HG03064 (cell line): ENCODE measurements around the gene CNTLN.
"Not testable (repeated sequence)": the region's sequence is repeated elsewhere in the genome, so short reads cannot be mapped to it uniquely, and the experiment has no call there.

Experiments used
- ATAC-seq: cut with Tn5 transposase; IDR thresholded peaks from one replicate; pipeline ENCODE4 v1.9.1; 2021; ENCODE audit warnings: low read depth; ENCODE audit not compliant: unreplicated experiment

CNTLN gene

DNA sequence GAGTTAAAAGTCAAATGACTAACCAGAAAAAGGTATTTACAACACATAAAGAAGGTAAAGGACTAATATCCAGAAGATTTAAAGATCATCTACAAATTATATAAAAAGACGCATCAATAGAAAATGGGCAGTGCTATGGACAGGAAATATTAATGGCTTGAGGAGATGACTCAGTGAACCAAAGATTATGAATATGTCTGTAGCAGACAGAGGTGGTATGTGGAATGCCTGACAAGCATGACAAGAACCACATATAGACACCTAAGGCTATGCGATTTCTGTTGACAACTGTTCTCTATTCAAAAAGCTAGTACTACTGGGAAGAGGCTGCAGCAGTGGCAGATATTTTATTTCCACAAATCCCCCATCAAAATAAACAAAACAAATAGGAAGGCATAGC is 267.0 kb downstream of the CNTLN start:
- no peak for ATAC-seq

DNA sequence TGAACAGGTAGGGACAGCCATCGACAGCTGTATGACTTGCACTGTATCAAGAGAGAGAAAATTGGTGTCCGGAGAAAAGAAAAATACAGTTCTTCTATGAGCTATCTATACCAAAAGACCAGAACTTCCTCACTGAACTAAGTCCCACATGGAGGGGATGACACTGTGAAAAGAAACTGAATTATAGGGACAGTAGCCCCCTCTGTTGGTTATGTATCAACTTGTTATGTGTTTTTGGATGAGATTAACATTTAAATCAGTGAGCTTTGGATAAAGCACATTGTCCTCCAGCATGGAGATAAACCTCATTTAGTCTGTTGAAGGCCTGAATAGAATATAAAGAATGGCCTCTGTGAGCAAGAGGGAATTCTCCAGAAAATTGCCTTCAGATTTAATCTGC is 267.5 kb downstream of the CNTLN start:
- no peak for ATAC-seq

DNA sequence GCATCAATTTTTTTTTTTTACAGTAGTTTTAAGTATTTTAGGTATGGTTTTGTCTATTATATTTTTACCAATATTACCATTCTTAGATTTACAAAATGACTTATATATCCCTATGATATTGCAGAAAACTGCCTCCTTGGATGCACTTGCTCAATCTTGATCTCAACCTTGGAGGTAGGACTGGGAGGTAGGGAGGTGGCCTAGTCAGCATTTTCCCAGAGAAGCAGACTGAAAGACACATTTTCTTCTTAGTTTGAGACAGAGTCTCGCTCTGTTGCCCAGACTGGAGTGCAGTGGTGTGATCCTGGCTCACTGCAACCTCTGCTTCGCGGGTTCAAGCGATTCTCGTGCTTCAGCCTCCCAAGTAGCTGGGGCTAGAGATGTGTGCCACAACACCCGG is 268.7 kb downstream of the CNTLN start:
- no peak for ATAC-seq

DNA sequence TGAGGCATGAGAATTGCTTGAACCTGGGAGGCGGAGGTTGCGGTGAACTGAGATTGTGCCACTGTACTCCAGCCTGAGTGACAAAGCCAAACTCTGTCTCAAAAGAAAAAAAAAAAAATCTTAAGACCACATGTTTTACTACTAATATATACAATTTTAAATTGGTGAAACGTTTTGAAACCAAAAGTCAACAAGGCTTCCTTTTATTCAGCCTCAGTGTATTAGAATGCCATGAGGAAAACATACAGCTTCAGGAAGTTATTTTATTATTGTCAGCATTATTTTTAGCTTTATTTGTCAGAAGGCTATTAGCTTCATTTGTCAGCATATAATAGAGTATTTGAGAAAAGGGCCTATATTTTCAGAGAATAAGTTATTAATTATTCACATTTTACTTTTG is 280.1 kb downstream of the CNTLN start:
- ATAC-seq, result no peak

DNA sequence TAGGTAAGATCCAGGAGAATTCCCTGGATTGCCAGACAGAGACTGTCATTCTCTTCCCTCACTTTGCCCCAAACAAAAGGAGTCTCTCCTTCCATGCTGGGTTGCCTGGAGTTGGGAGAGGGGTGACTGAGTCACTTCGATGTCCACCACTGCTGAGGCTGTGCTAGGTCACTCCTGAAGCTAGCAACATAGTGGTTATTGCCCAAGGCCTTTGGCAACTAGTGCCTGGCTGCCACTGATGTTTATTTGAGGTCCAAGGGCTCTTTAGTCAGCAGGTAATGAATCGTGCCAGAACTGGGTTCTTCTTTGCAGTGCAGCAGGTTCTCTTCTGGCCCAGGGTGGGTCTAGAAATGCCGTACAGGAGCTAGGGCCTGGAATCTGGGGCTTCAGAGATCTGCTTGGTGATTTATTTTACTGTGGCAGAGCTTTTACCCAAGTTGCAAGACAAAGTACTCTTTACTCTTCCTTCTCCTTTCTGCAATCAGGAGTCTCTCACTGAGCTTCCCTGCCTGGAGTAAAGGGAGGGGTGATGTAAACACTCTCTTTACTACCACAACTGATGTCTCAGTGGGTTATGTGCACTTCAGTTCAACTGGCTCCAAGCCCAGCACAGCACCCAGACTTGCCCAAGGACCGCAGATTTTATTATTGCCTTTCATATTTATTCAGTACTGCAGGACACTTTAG is 288.3 kb downstream of the CNTLN start:
- ATAC-seq, result no peak

DNA sequence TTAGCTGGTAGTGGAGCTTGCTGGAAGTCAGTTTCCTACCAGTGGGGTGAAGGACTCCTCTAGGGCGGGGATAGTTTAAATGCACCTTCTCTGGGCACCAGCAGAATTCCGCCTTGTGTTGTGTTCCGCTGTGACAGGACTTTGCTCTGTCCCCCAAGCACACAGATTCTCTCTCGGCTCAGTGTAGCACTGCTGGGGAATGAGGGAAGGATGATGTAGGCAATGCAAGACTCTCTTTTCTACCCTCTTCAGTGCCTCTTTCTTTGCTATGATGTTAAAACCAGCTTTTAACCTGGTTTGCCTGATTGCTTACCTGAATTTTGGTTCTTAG is 288.8 kb downstream of the CNTLN start:
- ATAC-seq, result no peak

DNA sequence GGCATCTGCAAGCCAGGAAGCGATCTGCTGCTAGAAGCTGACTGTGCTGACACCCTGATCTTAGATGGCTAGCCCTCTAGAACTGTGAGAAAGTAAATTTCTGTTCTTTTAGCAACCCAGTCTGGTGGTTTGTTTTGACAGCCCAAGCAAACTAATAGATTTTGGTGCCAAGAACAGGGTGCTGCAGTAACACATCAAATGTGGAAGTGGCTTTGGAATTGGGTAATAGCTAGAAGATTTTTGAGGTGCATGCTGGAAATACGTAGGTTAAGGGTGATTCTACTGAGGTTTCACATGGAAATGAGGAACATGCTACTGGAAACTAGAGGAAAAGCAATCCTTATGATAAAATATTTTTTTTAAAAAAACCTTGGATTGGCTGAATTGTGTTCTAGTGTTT is 290.5 kb downstream of the CNTLN start:
- ATAC-seq, result no peak

DNA sequence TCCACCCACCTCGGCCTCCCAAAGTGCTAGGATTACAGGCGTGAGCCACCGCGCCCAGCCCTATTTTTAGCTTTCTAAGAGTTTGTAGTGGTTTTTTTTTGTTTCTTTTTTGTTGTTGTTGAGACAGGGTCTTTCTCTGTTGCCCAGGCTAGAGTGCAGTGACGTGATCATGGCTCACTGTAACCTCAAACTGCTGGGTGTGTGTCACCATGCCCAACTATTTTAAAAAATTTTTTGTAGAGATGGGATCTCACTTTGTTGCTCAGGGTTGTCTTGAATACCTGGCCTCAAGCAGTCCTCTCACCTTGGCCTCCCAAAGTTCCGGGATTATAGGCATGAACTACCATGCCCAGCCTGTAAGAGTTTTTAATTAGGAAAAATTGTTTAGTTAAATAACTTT is 298.7 kb downstream of the CNTLN start:
- no peak for ATAC-seq

DNA sequence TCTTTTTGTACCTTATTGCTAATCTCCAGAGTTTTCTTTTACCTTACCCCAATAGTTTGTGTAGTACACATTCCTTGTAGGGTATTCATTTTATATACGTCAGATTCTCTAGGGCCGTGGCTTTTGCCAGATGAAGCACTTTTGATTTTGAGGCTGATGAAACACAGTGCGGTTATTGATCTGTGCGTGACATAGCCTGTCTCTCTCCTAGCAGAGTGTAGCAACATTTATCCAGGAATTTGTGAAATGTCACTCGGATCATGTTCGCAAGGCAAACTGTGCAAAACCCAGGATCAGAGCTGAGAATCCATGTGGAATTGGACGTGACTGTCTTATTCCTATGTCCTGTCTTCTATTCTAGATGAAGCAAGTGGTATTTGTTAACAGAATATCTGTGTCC is 302.0 kb downstream of the CNTLN start:
- no peak for ATAC-seq

DNA sequence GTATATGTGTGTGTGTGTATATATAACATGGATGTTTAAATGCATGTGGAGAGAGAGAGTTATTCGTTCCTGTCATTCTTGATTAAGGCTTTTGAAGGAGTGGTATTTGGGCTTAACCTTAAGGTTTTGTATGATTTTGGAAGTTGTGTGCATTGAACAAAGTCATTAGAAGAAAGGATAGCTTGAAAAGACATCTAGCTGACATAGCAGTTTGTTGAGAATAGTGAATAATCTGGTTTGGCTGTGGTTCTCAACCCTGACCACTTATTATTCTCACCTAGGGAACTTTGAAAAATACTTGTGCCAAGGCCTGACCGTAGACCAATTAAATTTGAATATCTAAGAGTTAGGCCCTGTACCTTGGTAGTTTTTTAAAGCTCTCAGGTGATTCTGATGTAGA is 303.0 kb downstream of the CNTLN start:
- ATAC-seq, result no peak

DNA sequence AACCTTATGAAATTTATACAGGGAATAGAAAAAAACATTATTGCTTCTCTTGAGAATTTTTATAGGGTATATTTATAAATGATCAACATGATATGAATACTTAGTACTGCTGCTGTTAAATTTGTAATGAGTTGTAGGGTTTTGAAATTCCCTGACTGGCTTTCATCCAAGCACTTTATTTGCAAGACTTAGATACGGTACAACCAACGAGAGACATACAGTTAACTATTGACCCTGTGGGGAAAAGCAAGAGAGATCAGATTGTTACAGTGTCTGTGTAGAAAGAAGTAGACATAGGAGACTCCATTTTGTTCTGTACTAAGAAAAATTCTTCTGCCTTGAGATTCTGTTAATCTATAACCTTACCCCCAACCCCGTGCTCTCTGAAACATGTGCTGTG is 310.3 kb downstream of the CNTLN start:
- not testable (repeated sequence) for ATAC-seq

DNA sequence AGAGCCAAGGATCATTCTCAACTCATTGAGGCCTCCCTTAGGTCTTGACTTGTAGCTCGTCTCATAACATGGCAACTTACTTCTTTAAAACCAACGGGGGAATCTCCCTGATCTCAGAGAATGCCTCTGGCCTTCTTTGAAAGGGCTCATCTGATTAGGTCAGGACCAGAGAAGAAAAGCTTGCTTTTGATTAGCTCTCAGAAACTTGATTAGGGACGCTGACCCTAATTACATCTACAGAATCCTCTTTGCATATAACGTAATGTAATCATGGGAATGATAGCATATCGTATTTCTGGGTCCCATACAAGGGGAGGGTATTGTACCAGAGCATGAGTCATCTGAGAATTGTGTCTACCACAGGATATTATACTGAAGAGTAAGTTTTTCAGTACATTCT is 318.9 kb downstream of the CNTLN start:
- ATAC-seq, result no peak

DNA sequence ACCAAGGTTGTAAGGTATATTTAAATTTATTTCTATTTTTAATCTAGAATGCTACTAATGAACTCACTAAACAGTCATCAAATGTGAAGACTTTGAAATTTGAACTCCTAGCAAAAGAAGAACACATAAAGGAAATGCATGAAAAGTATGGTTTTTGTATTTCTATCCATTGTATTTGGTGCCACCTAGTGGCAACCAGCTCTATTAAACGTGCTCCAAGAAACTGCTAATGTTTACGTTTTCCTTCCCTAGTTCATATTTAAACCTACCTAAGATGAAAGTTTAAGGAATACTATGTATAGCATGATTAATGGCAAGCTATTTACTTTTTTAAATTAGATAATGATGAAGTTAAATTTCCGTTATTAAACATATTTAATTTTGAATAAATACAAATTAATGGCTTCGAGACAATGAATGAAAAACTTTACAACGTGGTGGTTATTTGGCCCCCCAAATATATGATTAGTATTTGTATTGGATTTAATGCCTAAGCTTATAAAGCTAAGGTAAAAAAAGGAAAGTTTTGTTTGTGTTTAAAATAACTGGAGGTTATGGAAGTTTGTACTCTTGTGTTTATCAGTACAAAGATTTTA is 328.1 kb downstream of the CNTLN start:
- ATAC-seq, result no peak

DNA sequence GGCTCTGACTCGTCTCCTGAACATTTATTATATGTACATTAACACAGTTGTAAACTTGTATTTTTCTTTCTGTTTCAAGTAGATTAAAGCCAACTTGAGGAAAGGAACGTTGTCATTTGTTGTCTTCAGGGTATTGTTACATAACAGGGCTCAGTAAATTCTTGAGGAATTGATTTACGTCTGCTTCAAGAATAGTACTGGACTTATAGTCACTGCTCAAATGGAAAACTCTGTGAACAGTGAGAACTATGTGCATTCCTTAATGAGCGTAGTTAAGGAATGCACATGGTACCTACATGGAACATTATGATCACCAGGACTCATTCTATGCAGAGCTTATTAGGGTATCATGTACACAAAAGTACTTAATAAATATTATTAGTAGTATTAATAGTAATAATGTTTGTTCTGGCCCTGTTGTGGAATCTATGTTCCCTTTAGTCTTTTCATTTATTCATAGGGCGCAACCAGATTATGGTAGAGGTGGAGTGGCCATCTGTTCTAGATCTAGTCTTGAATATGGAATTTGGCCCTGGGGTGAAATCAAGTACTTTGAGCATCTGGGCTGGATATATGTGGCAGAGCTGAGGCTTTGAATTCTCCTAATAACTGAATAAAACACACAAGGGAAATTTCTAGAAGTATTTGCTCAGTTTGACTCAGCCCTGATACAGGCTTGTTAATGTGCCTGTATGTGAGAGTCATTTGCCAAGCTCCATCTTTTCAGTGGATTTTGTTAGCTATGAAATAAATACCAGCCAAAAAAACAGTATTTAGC is 335.4 kb downstream of the CNTLN start:
- no peak for ATAC-seq

DNA sequence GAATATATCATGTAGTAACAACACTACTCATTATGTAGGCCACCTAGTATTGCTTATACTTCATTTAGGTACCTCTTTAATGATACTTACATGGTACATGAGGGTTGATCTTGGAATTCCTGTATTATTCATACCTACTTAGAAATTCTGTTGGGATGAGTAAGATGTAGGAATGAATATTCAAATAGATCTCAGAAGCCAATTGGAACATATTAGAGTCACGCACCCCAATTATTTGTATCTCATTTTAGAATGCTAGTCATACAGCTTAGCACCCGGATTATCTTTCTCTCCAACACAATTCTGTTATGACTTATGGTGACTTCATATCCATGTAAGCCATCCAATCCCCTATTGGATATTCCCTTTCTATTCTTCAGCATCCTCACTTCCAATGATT is 337.3 kb downstream of the CNTLN start:
- ATAC-seq, result no peak

DNA sequence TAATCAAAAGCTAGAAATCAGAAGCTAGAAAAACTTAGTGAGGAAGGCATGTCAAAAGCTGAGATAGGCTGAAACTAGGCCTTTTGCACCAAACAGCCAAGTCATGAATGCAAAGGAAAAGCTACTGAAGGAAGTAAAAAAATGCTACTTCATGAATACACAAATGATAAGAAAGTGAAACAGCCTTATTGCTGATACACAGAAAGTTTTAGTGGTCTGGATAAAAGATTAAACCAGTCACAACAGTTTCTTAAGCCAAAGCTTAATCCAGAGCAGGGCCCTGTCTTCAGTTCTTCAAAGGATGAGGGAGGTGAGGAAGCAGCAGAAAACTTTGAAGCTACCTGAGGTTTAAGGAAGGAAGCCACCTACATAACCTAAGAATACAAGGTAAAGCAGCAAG is 341.6 kb downstream of the CNTLN start:
- peak; percentile 85 for ATAC-seq

DNA sequence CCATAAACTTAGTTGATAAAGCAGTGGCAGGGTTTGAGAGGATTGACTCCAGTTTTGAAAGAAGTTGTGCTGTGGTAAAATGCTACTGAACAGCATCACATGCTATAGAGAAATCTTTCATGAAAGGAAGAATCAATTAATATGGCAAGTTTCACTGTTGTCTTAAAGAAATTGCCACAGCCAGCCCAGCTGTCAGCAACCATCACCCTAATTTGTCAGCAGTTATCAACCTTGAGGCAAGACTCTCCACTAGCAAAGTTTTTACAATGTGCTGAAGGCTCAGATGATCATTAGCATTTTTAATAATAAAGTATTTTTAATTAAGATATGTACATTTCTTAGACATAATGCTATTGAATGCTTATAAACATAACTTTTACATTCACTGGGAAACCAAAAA is 343.0 kb downstream of the CNTLN start:
- ATAC-seq, result no peak

DNA sequence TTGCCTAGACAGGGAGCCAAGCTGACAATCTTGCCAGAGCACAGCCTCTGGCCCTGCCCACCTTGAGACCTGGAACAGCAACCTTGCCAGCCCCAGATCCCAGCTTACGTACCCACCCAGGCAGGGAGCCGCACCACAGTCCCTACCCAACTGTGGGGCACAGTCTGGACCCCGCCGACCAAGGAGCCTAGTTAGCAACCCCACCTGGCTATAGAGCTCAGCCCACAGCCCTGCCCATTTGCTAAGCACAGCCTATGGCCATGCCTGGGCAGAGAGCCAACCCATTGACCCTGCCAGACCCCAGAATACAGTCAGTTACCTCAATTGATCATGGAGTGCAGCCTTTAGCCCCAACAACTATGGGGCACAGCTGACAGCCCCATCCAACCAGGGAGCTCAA is 346.1 kb downstream of the CNTLN start:
- ATAC-seq, result no peak

DNA sequence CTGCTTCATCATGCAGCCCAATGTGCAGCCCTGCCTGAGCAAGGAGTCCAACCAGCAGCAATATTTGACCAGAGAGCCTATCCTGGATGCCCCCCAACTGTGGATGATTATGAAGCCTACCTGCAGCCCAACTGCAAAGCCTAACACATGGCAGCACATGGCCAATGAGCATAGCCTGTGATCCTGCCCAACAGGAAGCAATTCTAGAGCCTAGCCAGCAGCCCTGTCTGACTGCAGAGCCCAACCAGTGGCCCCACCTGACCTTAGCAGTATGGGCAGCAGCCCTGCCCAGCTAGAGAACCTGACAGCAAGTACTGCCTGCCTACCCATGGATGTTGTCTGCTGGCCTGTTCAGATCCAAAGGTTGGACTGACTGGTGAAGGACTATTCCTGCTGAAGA is 346.7 kb downstream of the CNTLN start:
- ATAC-seq, result no peak

DNA sequence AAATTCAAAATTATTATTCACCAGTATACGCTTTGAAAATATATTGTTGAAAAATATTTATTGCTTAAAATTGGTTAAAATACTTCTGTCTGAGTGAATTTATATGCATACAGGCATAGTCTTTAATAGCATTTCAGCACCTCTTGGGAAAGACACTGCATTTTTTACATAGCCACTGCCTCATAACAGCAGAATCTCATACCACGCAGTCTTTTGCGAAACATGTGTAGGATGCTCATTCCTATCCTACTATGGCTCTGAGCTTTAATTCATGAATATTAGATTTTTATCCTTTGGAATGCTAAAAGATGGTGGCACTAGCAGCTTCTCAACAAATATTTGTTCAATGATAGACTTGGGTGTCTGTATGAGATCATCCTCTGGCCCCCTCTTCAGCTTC is 350.1 kb downstream of the CNTLN start:
- ATAC-seq, result no peak

DNA sequence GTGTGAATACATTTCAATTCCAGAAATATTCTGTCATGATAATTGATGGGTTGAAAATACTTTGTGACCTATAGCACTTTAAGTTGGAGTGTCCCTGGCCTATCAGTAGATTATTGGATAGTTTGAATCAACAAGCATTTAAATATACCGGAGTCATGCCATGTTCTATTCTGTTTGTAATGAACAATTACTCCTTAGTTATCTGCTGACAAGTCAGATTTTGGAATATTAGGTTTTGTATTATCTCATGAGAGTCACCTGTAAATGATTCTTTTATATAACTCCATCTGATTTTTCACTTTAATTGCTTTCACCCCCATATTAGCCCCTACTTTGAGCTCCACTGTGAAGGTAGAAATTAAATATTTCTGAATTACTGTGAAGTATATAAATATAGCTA is 351.6 kb downstream of the CNTLN start:
- ATAC-seq, result no peak

DNA sequence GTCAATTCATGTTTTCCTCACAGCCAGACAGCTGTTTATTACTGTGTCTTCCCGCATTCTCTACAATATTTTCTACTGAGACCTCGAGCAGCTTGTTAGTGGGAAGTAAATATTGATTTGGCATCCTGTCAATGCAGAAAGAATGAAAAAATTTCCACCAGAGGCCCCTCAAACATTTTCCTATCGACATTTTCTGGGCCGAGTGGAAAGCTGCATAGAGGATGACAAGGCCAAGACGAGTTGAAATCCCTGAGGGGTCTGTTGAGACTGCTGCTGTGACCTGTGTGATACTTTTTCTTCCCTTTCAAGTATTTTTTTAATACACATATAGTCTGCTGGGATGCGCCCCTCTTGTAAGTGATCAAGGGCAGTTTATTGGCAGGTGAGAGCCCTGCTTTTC is 352.6 kb downstream of the CNTLN start:
- ATAC-seq, result no peak
